ENCODE measurements around the gene TIGD3.
"Not testable (repeated sequence)": the region's sequence is repeated elsewhere in the genome, so short reads cannot be mapped to it uniquely, and the experiment has no call there.

TIGD3 gene

DNA sequence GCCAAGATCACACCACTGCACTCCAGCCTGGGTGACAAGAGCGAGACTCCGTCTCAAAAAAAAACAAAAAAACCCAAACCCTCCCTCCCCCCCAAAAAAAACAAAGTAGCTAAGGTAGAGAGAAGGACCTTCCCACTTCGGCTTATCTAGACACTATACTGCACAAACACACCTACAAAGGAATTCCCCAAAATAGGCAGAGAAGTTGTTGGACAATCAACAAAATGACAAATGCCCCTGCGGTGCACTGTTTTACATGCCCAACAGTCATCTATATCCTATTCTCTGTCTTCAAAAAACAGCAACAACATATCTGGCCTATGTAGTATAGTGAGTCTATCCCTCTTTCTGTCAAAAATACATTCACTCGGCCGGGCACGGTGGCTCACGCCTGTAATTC, 27.5 kb upstream of the TIGD3 start:
- DNase-seq: no peak

- DNase-seq: no peak
These were observed 25.1 kb upstream of the TIGD3 start for GRCh38 chr11:65329478-65329877.

DNA sequence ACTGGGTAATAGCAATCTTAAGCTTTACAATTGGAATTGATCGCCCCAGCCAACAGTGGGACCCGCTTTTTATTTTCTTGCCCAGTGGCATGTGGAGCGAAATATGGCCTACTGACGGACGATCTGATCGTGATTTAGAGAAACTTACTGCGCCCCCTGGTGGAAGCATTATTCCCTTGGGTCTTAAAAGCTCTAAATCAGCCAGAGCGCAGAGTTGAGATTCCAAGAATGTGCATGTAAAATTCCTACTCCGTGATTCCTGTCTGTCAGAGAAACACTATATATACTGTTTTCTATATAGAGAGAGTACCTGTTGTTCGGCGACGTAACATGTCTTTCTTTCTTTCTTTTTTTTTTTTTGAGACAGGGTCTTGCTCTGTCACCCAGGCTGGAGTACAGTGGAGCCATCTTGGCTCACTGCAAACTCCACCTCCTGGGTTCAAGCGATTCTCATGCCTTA, 24.6 kb upstream of the TIGD3 start:
- peak; percentile 54 for DNase-seq

GRCh38 chr11:65330544-65330943, 24.0 kb upstream of the TIGD3 start:
- DNase-seq: no peak

- not testable (repeated sequence) for DNase-seq
These were observed 22.0 kb upstream of the TIGD3 start for GRCh38 chr11:65332591-65332990.

DNA sequence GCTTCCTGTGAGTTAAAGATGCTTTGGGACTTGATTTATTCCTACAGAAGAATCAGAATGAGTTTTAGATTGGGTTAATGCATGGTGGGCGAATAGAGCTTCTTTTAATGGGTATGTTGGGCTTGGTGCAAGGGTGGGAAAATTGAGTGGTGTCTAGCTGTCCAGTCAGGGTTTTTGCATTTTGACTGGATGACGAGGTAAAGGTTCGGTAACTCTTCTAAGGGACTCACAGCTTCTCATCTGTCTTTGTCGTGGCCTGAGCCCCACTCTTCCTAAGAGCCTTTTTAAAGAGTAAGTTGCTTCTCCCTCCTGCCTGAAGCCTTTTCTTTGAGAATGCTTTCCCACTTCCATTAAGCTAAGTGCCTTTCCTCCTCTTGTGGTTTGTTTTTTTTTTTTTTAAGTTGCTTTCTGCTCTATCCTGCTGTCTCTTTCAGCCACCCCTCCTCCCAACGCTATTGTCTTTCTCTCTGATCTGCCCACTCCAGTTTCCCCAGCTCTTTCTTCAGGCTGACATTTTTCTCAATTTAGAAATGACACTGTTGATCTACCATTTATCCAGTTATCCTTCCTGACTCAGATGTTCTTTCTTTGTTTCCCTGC, 19.8 kb upstream of the TIGD3 start:
- DNase-seq: no peak

DNA sequence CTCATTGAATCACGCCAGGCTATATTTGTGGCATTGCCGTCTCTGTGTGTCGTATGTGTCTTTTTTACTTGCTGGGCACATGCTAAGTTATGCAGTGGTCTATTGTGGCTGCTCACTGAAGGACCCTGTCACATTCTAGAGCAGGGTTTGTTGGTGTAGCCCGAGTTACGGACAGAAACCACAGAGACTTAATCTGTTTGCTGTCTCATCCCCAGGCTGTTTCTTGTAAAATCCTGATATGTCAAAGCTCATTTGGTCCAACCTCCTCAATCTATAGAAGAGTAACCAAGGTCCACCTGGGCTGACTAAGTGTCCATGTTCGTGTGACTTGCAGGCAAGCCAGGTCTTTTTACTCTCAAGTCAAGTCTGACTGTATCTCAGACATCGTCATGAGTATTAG, 15.9 kb upstream of the TIGD3 start:
- no peak for DNase-seq

DNA sequence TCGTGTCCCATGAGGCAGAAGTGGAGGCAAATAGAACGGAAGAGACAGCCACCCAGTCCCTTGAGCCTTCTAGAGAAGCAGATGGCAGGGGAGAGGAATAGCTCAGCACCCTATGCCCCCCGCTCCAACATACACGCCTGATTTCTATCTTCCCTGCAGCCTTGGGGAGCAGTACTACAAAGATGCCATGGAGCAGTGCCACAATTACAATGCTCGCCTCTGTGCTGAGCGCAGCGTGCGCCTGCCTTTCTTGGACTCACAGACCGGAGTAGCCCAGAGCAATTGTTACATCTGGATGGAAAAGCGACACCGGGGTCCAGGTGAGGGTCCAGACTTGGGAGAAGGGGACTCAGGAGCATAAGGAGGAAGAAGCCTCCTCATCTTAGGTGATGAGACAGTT, 14.3 kb upstream of the TIGD3 start:
- DNase-seq: no peak

- no peak for DNase-seq
These were observed 12.7 kb upstream of the TIGD3 start for GRCh38 chr11:65341856-65342255.

GRCh38 chr11:65351511-65351910, 3.0 kb upstream of the TIGD3 start:
- DNase-seq: no peak

- DNase-seq: no peak
These were observed 1.8 kb upstream of the TIGD3 start for GRCh38 chr11:65352783-65353182.

- DNase-seq: no peak
These were observed 1.2 kb upstream of the TIGD3 start for GRCh38 chr11:65353376-65353775.

GRCh38 chr11:65353900-65354264, 669 bp upstream of the TIGD3 start:
- DNase-seq: no peak

DNA sequence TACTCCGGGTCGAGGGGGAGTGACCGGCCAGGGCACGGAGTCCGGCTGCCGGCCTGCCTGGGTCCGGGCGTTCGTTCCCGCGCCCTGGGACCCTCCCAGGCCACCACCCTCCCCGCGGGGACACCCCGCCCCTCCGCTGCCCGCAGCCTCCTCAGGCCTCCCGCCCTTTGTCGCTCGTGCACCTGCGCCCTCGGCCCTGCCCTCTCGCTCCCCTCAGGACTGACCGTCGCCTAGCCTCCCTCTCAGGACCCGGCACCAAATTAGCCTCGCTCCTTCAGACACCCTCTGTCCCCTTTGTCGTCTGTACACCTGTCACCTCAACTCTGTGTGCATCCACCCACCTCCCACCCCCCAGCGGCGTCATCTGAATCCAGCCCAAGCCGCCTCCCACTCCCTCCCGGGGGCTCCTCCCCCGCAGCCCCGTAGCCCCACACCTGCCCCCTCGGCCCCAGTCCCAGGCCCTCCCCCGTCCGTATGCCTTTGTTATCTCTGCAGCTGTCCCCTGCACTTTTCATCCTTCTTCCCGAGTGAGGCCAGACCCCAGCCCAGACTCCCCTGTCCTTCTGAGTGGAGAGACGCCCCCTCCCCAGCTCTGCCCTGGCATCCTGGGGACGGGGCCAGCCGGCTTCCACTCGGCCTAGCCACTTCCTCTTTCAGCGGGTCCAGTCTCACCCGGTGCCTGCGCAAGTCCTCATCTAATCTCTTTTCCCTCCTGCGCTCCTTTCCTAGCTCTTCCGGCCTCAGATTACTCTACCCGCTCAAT, 643 bp downstream of the TIGD3 start:
- DNase-seq: peak; percentile 4

- no peak for DNase-seq
These were observed 1.3 kb downstream of the TIGD3 start for GRCh38 chr11:65355776-65356393.

GRCh38 chr11:65356394-65356972, 1.9 kb downstream of the TIGD3 start:
- DNase-seq: no peak

- no peak for DNase-seq
These were observed 3.4 kb downstream of the TIGD3 start for GRCh38 chr11:65357856-65358356.

DNA sequence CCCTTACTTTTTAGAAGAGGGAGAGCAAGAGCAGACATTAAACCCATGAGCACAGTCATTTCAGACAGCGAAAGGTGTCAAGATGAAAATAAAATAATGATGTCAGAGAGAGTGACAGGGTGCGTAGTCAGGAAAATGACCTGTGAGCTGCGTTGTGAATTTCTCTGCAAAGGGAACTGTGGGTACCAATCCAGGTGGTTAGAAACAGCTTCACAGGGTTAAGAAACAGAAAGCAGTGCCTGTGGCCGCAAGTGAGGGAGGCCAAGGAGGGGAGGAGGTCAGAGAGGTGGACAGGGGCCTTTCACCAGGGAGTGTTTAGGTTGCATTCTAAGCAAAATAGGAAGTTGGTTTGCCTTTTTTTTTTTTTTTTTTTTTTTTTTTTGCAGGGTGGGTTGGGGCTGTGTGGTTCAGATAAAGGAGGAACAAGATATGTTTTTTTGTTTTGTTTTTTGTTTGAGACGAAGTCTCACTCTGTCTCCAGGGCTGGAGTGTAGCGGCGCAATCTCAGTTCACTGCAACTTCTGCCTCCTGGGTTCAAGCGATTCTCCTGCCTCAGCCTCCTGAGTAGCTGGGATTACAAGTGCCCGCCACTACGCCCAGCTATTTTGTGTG, 7.9 kb downstream of the TIGD3 start:
- DNase-seq: peak; percentile 42

DNA sequence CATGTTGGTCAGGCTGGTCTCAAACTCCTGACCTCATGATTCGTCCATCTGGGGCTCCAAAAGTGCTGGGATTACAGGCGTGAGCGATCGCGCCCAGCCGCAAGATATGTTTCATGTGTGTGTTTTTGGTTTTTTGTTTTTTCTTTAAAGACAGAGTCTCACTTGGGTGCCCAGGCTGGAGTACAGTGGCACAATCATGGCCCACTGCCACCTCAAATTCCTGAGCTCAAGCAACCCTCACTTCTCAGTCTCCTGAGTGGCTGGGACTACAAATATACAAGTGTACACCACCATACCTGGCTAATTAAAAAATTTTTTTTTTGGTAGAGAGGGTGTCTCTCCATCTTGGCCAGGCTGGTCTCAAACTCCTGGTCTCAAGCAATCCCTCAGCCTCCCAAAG, 8.4 kb downstream of the TIGD3 start:
- DNase-seq: no peak

- DNase-seq: no peak
These were observed 9.2 kb downstream of the TIGD3 start for GRCh38 chr11:65363770-65364169.

DNA sequence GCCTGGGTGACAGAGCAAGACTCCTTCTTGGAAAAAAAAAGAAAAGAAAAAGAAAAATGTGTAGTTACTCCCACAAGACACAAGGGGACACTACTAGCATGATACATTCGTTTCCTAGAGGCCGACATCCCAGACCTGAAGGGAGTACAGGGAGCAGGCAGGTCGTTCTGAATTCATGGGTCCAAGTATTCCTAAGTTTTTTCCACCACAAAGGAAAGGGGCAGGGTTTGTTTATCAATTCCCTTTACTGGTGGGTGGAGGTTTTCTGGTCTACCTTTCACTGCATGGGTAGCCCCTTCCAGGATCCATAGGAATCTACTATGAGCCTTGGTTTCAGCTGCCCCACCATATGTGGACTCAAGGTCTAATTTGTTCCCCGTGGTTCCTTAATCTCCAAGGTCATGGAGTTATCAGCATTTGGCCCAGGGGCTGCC, 11.8 kb downstream of the TIGD3 start:
- DNase-seq: peak; percentile 38

GRCh38 chr11:65370659-65371049, 16.1 kb downstream of the TIGD3 start:
- DNase-seq: no peak

Measured in GDM1 (cell line).